Fibroblast of lung (primary cell): ENCODE results near the gene RNU5B-1. TPM values are rescaled to one million over a fixed set of nuclear protein-coding genes. Genes with fewer than 3 reads are reported as not detected.
A peak's percentile ranks its signal among the peaks of the same experiment; 100 is the strongest.
"Not testable (repeated sequence)": the region's sequence is repeated elsewhere in the genome, so short reads cannot be mapped to it uniquely, and the experiment has no call there.

ENCODE experiments used
- DNase-seq, 2 donors: peaks; one replicate each; pipeline versions ENCODE4 v3.0.0 to v3.0.0-alpha.2; 2010; ENCODE audit warnings: low read depth in 2 of 2
- H2AFZ ChIP-seq: 2 replicates; pipeline ENCODE4 v1.5.1; 2012; ENCODE audit warnings: low read length, control low read depth, inconsistent platforms
- H3K27ac ChIP-seq: 2 replicates; pipeline ENCODE4 v1.5.1; 2011; ENCODE audit warnings: low read length, control low read depth; ENCODE audit not compliant: insufficient read depth
- H3K27me3 ChIP-seq: 2 replicates; pipeline ENCODE4 v1.5.1; 2011; ENCODE audit warnings: mild to moderate bottlenecking, low read length; ENCODE audit not compliant: control insufficient read depth, insufficient read depth
- H3K36me3 ChIP-seq: 2 replicates; pipeline ENCODE4 v1.5.1; 2011; ENCODE audit warnings: low read length; ENCODE audit not compliant: control insufficient read depth, insufficient read depth
- H3K4me1 ChIP-seq: 2 replicates; pipeline ENCODE4 v1.5.1; 2011; ENCODE audit warnings: low read length; ENCODE audit not compliant: control insufficient read depth, insufficient read depth; ENCODE audit errors: extremely low read depth
- H3K4me2 ChIP-seq: 2 replicates; pipeline ENCODE4 v1.5.1; 2011; ENCODE audit warnings: low read length, control low read depth; ENCODE audit not compliant: insufficient read depth; ENCODE audit errors: extremely low read depth
- H3K4me3 ChIP-seq, 4 experiments: fragments of 200-600 bp in 1 of 4; sonication (generic) in 1 of 4; replicated peaks in 1 of 4; 2 replicates each; pipeline ENCODE4 v1.5.1; 2011 to 2016; ENCODE audit warnings: low read length in 4 of 4, low read depth in 3 of 4, mild to moderate bottlenecking in 3 of 4, control low read depth in 2 of 4, inconsistent platforms in 1 of 4, mixed read lengths in 1 of 4; ENCODE audit not compliant: insufficient read depth in 1 of 4; ENCODE audit errors: control extremely low read depth in 1 of 4
- H3K79me2 ChIP-seq: 2 replicates; pipeline ENCODE4 v1.5.1; 2012; ENCODE audit warnings: mild to moderate bottlenecking, low read length, inconsistent platforms; ENCODE audit not compliant: control insufficient read depth, insufficient read depth
- H3K9ac ChIP-seq: 2 replicates; pipeline ENCODE4 v1.5.1; 2011; ENCODE audit warnings: mild to moderate bottlenecking, low read length, control low read depth; ENCODE audit not compliant: insufficient read depth
- H3K9me3 ChIP-seq: 2 replicates; pipeline ENCODE4 v1.5.1; 2012; ENCODE audit warnings: low read depth, low read length; ENCODE audit not compliant: control insufficient read depth, insufficient read depth
- H4K20me1 ChIP-seq: 2 replicates; pipeline ENCODE4 v1.5.1; 2011; ENCODE audit warnings: low read length; ENCODE audit not compliant: control insufficient read depth, insufficient read depth; ENCODE audit errors: extremely low read depth
- CTCF ChIP-seq, 2 donors: IDR thresholded peaks in 1 of 2; conservative IDR thresholded peaks in 1 of 2; 1 replicate in 1 of 2; 2 replicates in 1 of 2; pipeline ENCODE4 v1.5.1; 2011 to 2012; ENCODE audit warnings: low read length in 2 of 2, control low read depth in 1 of 2, inconsistent platforms in 1 of 2, low read depth in 1 of 2, mild to moderate bottlenecking in 1 of 2
- EZH2 ChIP-seq: IDR thresholded peaks from 2 replicates; pipeline ENCODE4 v1.5.1; 2012; ENCODE audit warnings: low read length, control low read depth, mild to moderate bottlenecking; ENCODE audit errors: missing control alignments
- polyA plus RNA-seq, 2 donors: library from polyadenylated mRNA; depleted of rRNA in 1 of 2; stranded (reverse) in 1 of 2; unstranded in 1 of 2; fragments of >200 nt; gene quantifications; 2 replicates each; pipeline ENCODE4 v1.2.1, GENCODE V29; 2011 to 2012; ENCODE audit warnings: missing spikeins in 1 of 2
- total RNA-seq: library from RNA; depleted of rRNA; stranded (reverse); fragments of >200 nt; gene quantifications from 2 replicates; pipeline ENCODE4 v1.2.1, GENCODE V29; 2014

Gene RNU5B-1
- total and polyA plus RNA-seq, 2 donors (not counting 1 experiment from before 2014, with no cell fraction given): not detected

GRCh38 chr15:65268411-65268810 is 36.1 kb upstream of the RNU5B-1 start:
- no peaks in the 10 kb centered on the region for H3K9me3 ChIP-seq
- H3K4me1 ChIP-seq: no peaks in the 10 kb centered on the region
- H3K27me3 ChIP-seq: no peaks in the 10 kb centered on the region
- no peaks in the 10 kb centered on the region for H3K36me3 ChIP-seq
- no peak overlapping the region for H2AFZ ChIP-seq
- no peak overlapping the region for H3K4me2 ChIP-seq
- H4K20me1 ChIP-seq: no peaks in the 10 kb centered on the region
- H3K79me2 ChIP-seq: no peaks in the 10 kb centered on the region
- DNase-seq: no peak
- H3K27ac ChIP-seq: no peak overlapping the region
- no peak overlapping the region for H3K4me3 ChIP-seq
- H3K9ac ChIP-seq: no peak overlapping the region
- TF ChIP-seq CTCF (conservative IDR thresholded peaks at IDR 0.05 in 1 of 2, IDR thresholded peaks at IDR 0.05 in 1 of 2; ENCODE audit: low read depth in 1 of 2, low read length in 2 of 2): no peak
- TF ChIP-seq EZH2: no peak

- not testable (repeated sequence) for H3K4me2 ChIP-seq, H3K9ac ChIP-seq, H3K36me3 ChIP-seq, H2AFZ ChIP-seq, H3K79me2 ChIP-seq, H3K27me3 ChIP-seq, H3K4me1 ChIP-seq, H3K4me3 ChIP-seq, H3K27ac ChIP-seq, H4K20me1 ChIP-seq, H3K9me3 ChIP-seq
- TF ChIP-seq CTCF (conservative IDR thresholded peaks at IDR 0.05 in 1 of 2, IDR thresholded peaks at IDR 0.05 in 1 of 2; ENCODE audit: low read depth in 1 of 2, low read length in 2 of 2): peak; percentile 92 to 93
- peak; percentile 82 to 86 for DNase-seq
Measured at GRCh38 chr15:65270811-65271545, 33.5 kb upstream of the RNU5B-1 start.

GRCh38 chr15:65275104-65275727 is 29.3 kb upstream of the RNU5B-1 start:
- Histone ChIP-seq H3K36me3 (no peaks in the 10 kb centered on the region), H3K4me3 (no peak overlapping the region), H4K20me1 (no peaks in the 10 kb centered on the region), H3K79me2 (no peaks in the 10 kb centered on the region), H3K27me3 (no peaks in the 10 kb centered on the region), H3K4me2 (no peak overlapping the region), H2AFZ (no peak overlapping the region), H3K27ac (no peak overlapping the region), H3K4me1 (no peaks in the 10 kb centered on the region), H3K9me3 (no peaks in the 10 kb centered on the region), H3K9ac (no peak overlapping the region)
- DNase-seq: no peak
- TF ChIP-seq EZH2: no peak
- TF ChIP-seq CTCF (conservative IDR thresholded peaks at IDR 0.05 in 1 of 2, IDR thresholded peaks at IDR 0.05 in 1 of 2; ENCODE audit: low read depth in 1 of 2, low read length in 2 of 2): no peak
